Stimulated activated CD8-positive, alpha-beta memory T cell treated with anti-CD3 and anti-CD28 coated beads, Interleukin-15, amount 100 ng/mL, for 24 hours (primary cell): ENCODE measurements around the gene PRSS50.
"Not testable (repeated sequence)": the region's sequence is repeated elsewhere in the genome, so short reads cannot be mapped to it uniquely, and the experiment has no call there.

ENCODE experiments used
- DNase-seq: peaks from one replicate; pipeline ENCODE4 v3.0.0-alpha.2; 2020; ENCODE audit warnings: low read depth

Gene PRSS50

DNA sequence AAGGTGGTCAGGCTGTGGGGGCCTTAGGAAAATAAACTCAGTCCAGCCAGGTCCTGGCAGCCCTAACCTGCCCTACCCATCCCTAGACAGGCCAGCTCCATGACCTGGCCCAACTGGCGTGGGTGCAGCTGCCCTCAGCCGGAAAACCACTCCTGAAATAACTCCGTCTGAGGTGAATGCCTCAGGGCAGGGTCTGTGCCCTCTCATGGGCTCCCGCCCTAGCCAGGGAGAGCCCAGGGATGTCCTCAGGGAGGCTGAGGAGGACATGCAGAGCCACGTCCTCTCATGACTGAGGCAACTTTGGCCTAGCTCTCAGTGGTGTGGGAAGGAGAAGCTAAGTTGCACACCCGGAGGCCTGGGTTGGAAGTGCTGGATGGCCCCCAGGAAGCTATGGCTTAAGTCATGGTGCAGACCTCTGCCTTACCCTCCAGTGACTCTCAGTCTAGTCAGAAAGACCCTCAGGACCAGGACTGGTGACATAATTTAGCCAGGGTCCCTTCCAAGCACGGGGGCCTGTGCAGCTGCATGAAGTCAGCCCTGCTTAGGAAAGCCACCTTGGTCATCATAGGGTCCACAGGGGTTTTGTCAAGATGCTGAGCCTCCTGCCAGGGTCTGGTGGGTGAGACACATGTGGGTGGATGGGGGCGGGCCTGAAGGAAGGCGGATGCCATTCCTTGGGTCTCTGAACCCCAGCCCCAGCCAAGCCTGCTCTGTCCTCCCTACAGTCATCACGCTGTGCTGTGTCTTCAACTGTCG lies 9.1 kb downstream of the PRSS50 start:
- DNase-seq = no peak

DNA sequence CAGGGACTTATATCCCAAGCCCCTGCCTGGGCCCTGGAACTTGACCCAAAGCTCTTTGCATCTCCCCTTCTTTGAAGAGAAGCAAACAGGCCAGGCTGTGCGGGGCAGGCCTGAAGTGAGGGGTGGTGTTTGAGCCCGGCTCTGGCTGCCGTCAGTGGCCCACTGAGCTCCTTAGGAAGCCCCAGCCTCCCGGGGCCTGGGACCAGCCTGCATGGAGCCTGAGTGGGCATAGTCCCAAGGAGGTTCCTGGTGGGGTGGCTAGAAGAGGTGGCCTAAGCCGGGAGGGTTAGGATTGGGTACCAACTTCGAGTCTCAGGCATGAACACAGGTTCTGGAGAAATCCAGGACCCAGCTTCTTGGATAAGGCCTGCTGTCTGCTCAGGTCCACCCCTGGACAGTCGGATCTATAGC lies 10.1 kb downstream of the PRSS50 start:
- DNase-seq = no peak

DNA sequence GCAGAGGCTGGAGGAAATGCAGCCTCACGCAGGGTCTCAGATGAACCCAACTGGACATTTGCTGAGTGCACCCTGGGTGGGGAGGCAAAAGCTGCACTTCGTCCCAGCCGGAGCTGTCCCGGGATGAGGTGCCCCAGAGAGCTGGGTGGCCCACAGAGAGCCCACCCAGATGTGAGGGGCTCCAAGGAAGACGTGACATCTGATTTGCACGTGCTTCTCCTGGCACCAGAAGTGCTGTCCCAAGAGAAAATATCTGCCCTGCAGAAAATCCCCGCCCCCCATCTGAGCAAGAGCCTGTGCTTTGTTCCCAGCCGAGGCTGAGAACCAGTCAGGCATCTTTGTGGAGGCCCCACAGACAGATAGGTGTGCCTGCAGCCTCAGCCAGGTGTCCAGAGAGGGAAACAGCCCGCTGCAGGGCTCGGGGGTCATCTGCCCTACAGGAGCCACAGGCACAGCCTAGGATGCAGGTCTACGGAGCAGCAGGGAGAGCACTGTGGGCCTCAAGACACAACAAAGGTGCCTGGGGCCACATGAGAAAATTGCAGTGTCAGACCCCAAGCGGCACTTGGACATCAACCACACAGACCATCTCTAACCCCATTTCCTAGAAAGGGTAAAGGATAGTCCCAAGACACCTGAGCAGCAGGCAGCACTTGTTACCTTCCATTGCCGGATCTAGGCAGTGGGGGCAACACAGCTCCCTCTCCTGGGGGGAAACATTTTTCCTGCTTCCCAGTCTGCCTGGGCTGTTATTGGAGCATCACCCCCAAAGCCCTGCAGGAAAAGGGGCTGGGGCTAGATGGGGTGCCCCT lies 10.7 kb downstream of the PRSS50 start:
- DNase-seq = no peak

DNA sequence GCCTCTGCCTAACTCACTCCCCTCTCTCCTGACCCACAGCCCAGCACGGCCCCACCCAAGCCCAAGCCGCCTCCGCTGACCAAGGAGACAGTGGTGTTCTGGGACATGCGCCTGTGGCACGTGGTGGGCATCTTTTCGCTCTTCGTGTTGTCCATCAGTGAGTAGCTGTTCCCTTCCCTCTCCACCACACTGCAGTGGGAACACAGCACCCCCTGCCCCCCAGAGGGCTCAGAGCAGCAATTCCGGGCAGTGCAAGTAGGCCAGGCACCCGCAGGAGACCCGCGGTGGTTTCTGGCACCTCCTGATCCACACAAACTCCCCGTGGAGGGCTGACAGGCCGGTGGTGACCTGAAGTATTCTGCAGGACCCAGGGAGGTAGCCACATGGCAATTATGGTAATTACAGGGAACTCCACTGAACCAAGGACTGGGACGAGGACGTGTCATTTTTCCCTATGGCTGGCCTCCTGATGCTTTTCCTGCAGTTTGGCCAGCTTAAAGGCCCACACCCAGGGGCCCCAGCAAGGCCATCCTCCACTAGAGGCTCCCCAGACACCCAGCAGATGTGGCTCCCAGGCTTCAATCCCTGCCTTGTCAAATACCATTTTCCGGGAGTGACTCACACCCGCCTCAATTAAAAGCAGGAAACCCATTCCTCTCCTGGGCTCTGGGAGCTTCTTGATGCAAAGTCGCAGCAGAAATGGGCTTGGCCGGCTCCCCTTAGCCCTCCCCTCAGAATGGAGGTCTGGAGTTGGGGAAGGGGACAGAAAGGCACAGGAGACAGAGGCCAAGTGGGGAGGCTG lies 11.7 kb downstream of the PRSS50 start:
- no peak for DNase-seq

DNA sequence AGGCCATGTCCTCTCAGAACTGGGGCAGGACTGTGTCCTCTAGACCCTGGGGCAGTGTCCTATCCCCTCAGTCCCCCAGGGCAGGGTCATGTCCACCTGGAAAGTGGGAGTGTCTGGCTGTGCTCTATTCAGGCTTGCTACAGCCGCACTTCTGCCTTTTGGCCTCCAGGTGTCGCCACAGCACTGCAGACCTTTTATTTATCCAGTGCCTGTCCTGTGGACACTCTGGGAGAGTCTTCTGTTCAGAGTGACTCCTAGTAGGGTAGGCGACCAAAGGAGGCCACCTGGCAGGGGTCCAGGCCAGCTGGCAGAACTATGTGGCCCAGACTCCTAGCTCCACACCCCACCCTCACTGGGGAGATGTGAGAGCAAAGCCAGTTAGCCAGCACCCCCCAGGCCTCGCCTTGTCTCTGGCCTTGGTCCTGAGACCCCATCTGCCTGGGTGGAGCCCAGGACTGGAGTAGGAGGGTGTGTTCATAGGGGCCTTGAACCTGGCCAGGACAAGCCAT lies 12.6 kb downstream of the PRSS50 start:
- peak; percentile 42 for DNase-seq

DNA sequence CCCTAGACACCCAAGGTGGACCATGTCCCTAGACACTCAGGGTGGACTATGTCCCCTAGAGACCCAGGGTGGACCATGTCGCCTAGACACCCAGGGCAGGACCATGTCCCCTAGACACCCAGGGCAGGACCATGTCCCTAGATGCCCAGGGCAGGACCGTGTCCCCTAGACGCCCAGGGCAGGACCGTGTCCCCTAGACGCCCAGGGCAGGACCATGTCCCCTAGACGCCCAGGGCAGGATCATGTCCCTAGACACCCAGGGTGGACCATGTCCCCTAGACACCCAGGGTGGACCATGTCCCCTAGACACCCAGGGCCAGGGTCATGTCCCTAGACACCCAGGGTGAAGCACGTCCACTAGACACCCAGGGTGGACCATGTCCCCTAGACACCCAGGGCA lies 13.3 kb downstream of the PRSS50 start:
- not testable (repeated sequence) for DNase-seq

DNA sequence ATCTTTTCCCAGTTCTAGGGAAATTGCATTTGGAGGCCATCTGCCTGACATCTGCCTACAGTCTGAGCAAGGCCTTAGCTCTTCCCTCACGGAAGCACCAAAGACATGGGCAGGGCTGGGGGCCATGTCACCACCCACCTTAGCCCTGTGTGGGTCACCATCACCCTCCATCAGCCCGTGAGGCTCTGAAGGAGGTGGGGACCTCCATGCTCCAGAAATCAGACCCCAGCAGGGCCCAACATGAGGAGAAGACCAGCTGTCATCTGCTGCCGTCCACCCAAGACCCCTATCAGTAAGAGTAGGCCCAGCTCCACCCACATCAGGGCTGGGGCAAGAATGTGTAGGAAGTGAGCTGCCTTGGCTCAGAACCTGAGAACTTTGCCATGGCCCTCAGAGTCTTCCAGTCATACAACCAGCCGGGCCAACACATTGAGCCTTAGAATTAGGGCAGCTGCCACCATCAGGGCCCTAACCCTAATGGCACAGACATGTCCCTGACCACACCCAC lies 14.6 kb downstream of the PRSS50 start:
- no peak for DNase-seq

DNA sequence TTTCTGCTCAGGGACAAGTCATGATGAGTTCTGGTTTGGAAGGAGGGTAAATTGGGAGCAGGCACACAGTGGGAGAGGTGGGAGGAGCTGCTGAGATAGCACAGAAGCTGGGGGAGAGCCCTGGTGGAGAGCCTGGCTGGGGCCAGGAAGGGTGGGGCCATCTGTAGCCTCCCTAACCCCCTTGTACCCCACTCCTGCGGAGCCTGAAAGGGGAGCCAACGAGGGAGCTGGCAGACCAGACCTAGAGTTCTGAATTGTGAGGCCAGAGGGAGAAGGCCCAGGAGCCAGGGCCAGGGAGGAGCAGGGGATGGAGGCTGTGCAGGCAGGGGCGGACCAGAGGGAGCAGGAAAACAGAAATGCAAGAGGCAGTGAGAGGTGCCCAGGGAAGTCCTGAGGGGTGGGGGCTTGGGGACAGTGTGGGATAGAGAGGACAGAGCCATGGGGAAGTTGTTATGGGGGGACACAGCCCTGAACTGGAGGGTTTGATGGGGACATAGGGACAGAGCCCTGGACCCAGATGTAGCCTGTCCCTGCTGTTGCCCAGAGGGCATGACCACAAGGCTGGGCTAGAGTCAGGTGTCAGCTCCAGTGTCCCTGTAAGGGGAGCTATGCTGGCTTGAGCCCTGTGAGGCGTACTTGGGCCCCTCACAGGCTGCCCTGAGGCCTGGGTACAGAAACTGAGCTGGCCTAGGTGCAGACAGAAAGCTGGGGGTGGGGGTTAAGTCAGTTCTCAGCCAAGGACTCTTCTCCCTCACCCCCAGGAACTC lies 15.2 kb downstream of the PRSS50 start:
- no peak for DNase-seq

DNA sequence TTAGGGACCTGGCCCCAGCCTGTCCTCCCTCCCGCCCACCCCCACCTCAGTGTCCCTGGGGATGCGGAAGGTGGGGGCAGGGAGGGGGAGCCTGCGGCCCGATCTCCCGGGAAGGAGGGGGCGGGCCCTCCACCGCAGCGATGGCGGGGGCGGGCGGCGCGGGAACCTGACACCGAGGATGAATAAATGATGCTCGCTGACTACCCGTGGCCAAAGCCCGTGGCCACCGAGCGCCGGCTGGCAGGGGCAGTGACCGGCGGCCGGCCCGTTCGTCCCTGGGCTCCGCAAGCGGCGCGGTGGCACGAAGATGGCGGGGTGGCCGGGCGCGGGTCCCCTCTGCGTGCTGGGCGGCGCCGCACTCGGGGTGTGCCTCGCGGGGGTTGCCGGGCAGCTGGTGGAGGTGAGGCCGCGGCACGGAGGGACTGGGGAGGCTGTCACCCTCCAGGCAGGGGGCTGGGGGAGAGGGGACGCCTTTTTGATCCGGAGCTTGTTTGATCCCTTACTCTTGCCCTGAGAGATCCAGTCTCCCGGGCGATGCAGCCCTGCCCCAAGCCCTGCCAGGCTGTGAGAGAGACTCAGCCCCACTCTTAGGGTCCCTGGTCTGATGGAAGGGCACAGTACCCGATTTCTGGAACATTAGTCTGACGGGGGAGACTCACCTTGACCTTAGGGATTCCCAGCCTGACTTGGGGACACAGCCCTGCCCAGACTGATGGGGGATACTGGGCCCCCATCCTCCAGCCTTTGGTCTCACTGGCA lies 16.3 kb downstream of the PRSS50 start, which contains the start of gene TMIE:
TMIE (plus strand) TSS at position 212 of the 759 bp plus-strand sequence; CDS start at position 308, 96 bp downstream.
- no peak for DNase-seq

DNA sequence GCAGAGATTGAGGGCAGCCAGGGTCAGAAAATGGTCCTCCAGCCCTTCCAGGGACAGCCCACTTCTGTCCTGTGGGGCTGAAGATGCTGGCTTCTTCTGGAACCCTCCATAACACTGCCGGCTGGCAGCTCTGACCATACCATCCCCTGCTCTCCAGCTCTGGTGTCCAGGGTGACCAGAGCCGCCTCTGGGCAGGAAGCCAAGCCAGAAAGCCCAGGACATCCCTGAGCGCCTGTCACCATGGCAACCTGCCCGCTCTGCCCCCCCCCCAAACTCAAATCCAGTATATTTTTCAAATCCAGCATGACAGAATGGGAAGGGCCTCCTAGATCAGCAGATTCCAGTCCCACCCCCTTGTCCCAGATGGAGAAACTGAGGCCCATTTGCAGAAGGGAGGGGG lies 16.9 kb downstream of the PRSS50 start:
- no peak for DNase-seq

DNA sequence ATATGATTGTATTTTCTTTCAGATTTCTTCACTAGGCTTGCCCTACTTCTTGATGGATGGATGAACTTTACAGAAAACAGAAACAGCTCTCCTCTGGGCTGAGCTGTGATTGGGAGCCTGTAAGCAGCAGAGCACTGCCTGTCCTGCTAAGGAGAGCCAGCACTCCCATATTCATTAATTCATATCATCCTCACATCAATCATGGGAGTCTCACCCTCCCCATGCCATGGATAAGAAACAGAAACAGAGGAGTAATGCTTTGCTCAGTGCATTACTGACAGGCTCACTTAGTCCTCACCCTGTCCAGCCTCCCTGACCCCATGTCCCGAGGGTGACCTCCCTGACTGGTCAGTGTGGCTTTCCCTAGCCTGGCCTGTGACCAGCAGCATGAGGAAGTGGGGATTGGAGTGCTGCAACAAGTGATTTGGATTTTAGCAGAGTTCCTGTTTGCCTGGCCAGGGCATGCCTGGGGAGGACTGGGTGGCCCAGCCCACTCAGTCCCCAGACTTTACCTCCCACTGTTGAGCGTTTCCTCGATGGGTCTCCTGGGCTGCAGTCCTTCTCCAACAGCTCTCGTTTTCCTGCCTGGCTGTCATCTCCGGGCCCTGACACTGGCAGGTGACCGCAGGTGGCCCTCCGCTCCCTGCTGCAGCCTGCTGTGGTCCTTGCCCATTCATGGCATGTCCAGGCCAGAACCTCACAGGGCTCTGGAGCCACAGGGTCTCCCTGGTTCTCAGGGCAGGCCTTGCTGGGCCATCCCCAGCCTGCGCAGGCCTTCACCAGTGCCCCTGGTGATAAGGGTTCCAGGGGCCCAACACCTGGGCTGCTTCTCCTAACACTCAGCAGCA lies 17.8 kb downstream of the PRSS50 start:
- DNase-seq = no peak

DNA sequence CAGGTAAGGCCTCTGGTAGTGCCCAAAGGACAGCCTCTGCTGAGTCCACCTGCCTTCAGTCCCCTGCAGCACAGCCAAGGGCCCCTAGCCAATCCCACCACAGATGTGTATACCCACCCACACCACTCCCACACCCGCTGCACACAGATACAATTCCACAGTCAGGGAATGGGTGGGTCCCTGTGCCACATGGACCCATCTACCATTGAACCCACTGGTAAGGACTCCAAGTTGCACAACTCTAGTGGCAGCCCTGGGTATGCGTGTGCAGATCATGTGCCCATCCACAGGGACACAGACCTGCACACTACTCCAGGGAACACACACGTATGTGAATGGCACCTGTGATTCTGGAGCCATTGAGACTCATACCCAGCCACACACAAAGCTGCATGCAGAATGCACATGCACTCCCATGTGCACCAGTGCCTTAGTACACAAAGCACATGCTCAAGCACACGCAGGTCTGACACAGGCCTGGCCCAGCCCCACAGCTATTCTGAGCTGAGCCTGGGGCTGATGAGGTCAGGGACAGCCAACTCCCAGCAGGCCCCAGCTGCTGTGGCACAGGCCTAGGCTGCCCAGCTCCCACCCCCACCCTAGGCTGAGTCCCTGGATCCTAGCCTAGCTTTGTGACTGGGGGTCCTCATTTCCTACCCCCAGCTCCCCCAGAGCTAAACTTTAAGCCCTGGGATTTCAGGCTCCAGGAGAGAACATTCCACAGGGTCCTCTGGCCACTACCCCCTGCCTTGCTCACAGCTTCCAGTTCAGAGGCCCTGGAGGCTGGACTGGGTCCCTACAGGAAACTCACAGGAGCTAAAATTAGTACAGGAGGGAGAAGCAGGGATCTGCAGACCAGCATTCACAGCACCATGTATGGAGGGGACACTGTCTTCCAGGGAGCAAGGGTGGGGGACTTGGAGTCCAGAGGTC lies 21.4 kb downstream of the PRSS50 start:
- no peak for DNase-seq

DNA sequence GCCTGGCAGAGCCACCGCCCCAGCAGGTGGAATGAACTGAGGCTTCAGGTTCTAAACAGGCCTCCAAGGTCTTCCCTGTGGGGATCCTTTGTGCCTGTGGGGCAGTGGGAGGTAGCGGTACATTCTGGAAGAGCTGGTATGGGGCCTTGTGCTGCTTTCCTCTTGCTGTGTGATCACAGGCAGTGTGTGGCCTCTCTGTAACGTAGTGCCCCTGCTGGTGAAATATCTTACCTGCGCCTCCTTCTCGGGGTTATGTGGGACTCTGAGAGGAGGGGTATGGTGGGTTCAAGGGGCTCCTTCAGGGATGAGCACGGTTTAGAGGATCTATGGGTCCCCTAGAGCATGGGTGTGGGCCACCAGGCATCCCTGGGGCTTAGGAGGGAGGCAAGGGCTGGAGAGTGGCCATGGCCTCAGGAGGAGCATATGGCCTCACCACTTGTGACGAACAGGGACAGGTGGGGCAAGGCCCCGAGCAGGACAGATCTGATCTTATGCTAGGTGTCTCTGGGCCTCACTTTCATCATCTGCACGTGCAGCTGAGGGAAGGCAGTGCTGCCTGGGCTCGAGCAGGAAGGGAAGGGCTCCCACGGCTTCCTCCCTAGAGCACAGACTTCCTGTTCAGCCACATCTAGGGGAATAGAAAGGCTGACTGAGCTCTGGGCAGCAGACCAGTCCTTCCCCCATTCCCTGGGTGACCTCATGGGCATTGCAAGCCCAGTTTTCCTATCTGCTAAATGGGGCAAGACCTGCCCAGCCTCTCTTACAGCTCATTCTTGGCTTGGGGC lies 22.3 kb downstream of the PRSS50 start:
- DNase-seq = no peak

DNA sequence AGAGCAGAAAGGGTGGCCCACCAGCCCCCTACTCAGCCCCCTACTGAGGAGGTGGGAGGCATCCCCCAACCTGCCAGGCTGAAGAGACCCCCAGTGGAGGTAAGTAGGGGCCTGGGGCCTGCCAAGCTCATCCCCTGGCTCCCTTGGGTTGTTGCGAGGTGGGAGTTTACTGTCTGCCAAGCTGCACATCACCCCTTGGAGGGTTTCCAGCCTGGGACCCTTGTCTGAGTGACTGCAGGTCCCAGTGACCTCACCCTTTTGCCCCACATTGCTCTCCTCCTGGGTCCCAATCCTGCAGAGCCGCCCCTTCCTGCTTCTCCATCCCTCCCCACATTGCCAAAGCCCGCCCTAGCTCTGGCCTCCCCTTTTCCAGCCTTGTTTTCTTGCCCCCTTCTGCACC lies 23.1 kb downstream of the PRSS50 start:
- no peak for DNase-seq

DNA sequence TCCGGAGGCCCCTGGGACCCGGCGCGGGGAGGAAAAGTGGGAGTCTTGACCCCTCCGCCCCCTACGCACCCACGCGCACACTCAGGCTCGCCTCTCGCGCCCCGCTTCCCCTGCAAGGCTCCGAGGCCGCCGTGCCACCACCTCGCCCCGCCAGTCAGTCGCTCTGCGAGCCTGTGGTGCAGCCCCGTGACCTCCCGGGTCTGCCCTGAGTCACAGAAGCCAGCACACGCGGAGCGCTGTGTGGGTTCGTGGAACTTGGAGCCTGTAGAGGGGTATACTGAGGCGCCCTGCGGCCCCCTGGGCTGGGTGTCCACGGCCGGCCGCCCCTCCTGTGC lies 23.8 kb downstream of the PRSS50 start:
- DNase-seq = no peak

DNA sequence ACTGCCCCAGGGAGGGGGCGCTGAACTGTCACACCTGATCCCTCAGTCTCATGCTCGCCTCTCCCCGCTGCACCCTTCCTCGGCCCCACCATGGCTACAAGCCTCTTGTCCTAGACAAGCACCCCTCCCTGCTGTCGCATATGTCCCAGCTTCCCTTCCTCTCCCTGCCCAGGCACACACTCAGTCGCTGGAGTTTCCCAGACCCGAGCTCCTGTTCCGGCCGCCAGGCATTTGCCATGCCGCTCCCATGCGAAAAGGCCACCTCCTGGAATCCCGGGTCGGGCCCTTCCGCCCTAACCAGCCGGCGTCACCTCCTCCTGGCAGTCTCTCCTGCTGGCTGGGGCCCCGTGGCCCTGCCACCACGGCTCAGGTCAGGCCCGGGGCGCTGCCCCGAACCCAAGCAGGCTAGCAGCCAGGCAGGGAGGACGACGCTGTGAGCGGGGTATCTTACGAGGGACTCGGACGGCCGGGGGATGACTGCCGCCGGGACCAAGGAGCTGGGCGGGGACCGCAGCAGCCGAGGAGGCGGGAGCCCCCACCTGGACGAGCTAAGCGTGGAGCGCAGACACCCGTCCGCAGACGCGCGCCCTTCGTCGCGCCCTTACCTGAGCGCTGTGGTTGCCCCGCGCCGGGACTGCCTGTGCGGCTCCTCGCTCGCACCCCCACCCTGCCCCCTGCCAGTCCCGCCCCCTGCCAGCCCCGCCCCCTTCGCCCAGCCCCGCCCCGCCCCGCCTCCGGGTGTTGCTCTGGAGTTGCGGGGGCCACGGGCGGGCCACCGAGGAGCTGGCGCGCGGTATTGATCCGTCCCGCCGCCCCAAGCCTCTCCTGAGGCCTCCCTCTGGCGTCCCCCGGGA lies 24.4 kb downstream of the PRSS50 start, which contains the start of gene ALS2CL:
ALS2CL (minus strand) TSS at position 642 of the 854 bp plus-strand sequence. CDS start 4,239 bp downstream, outside the sequence.
- no peak for DNase-seq

DNA sequence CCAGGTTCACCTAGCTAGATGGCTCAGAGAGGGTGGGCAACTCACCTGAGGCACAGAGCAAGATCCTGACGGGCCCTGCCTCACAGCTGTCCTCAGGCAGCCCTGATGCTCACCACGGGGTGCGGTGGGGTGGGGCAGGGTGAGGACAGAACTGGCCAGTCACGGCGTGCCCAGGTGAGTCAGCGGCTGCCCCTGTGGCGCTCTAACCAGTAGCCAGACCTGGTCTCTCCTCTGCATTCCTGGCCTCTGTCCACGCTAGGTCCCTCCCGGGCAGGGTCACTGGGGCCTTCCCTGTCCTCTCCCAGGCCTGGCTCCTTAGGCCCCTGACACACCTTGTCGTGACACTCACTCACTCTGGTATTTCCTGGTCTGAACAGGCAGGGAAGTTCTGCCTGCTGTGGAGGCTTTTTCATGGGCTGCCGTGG lies 25.1 kb downstream of the PRSS50 start:
- DNase-seq = no peak
